CD4-positive, CD25-positive, alpha-beta regulatory T cell (primary cell): ENCODE measurements around the gene CAB39. TPM values are rescaled to one million over a fixed set of nuclear protein-coding genes. Genes with fewer than 3 reads are reported as not detected.

ENCODE experiments used
- ATAC-seq, 2 donors: fragments of 150-1000 bp; cut with Tn5 transposase; one replicate each; pipeline ENCODE4 v1.10.0; 2021; ENCODE audit warnings: low read depth in 2 of 2, moderate number of reproducible peaks in 2 of 2, moderate library complexity in 1 of 2
- DNase-seq, 3 donors: peaks; one replicate each; pipeline versions ENCODE4 v3.0.0 to v3.0.0-alpha.2; 2012 to 2022; ENCODE audit warnings: mixed read lengths in 1 of 3
- H3K27ac ChIP-seq: one replicate; pipeline ENCODE4 v1.7.0; 2013; ENCODE audit warnings: mild to moderate bottlenecking, low read length; ENCODE audit not compliant: insufficient read depth, poor library complexity, severe bottlenecking
- H3K27me3 ChIP-seq: one replicate; pipeline ENCODE4 v1.7.0; 2013; ENCODE audit warnings: low read length; ENCODE audit not compliant: control insufficient read depth, insufficient read depth
- H3K36me3 ChIP-seq: one replicate; pipeline ENCODE4 v1.7.0; 2013; ENCODE audit warnings: mild to moderate bottlenecking, low read length, moderate library complexity; ENCODE audit not compliant: control insufficient read depth, insufficient read depth
- H3K4me1 ChIP-seq: 2 replicates; pipeline ENCODE4 v1.7.0; 2013; ENCODE audit warnings: mild to moderate bottlenecking, low read length; ENCODE audit not compliant: insufficient read depth, control insufficient read depth, poor library complexity, severe bottlenecking
- H3K4me3 ChIP-seq: one replicate; pipeline ENCODE4 v1.7.0; 2013; ENCODE audit warnings: low read depth, mild to moderate bottlenecking, low read length, moderate library complexity
- H3K9me3 ChIP-seq, 2 experiments: 1 replicate in 1 of 2; 2 replicates in 1 of 2; pipeline ENCODE4 v1.7.0; 2013; ENCODE audit warnings: low read length in 2 of 2, mild to moderate bottlenecking in 1 of 2, moderate library complexity in 1 of 2; ENCODE audit not compliant: control insufficient read depth in 2 of 2
- H3K27ac Mint-ChIP-seq, 3 donors: one replicate each; pipeline ENCODE4 v1.8.0; 2020 to 2022; ENCODE audit warnings: mild to moderate bottlenecking in 3 of 3, mixed read lengths in 3 of 3, moderate library complexity in 2 of 3
- H3K27me3 Mint-ChIP-seq: one replicate; pipeline ENCODE4 v1.8.0; 2022; ENCODE audit warnings: mild to moderate bottlenecking, mixed read lengths
- H3K36me3 Mint-ChIP-seq: one replicate; pipeline ENCODE4 v1.8.0; 2020; ENCODE audit warnings: mixed read lengths
- H3K4me1 Mint-ChIP-seq, 4 donors: one replicate each; pipeline ENCODE4 v1.8.0; 2020 to 2022; ENCODE audit warnings: mixed read lengths in 4 of 4, mild to moderate bottlenecking in 1 of 4
- H3K4me3 Mint-ChIP-seq, 4 donors: one replicate each; pipeline ENCODE4 v1.8.0; 2020 to 2022; ENCODE audit warnings: mild to moderate bottlenecking in 4 of 4, mixed read lengths in 4 of 4, moderate library complexity in 3 of 4
- H3K9me3 Mint-ChIP-seq, 7 donors: one replicate each; pipeline ENCODE4 v1.8.0; 2020 to 2022; ENCODE audit warnings: mixed read lengths in 7 of 7, mild to moderate bottlenecking in 3 of 7, moderate library complexity in 2 of 7
- polyA plus RNA-seq, 4 donors: library from polyadenylated mRNA; unstranded; fragments of 300-500 nt; fragmentation: Illumina TruSeq; gene quantifications; one replicate each; pipeline ENCODE4 v1.2.3, GENCODE V29; 2021
- total RNA-seq: library from RNA; stranded (reverse); gene quantifications from one replicate; pipeline ENCODE4 v1.2.3, GENCODE V29; 2022

The CAB39 gene
- total and polyA plus RNA-seq, 5 donors from 2014 or later, result 64.3 to 114 (median 85.8) TPM

GRCh38 chr2:230731512-230731911 lies 18.9 kb downstream of the CAB39 start:
- peaks cover 52% of the 10 kb centered on the region for H3K4me1 ChIP-seq
- Mint-ChIP-seq H3K36me3 (peaks cover 23% of the 10 kb centered on the region), H3K4me1 (peaks cover 46 to 75% (median 64%) of the 10 kb centered on the region in 4 donors), H3K9me3 (no peaks in the 10 kb centered on the region), H3K27ac (peak overlapping the region in 2 of 3 donors; percentile 25 to 43), H3K4me3 (no peak overlapping the region), H3K27me3 (no peaks in the 10 kb centered on the region)
- peaks cover 1% of the 10 kb centered on the region for H3K36me3 ChIP-seq
- H3K27me3 ChIP-seq, result no peaks in the 10 kb centered on the region
- H3K4me3 ChIP-seq, result no peak overlapping the region
- H3K27ac ChIP-seq, result no peak overlapping the region
- H3K9me3 ChIP-seq, result no peaks in the 10 kb centered on the region
- no peak for ATAC-seq
- no peak for DNase-seq

GRCh38 chr2:230732914-230733401 lies 20.3 kb downstream of the CAB39 start:
- Mint-ChIP-seq H3K4me1 (peaks cover 53 to 84% (median 74%) of the 10 kb centered on the region in 4 donors), H3K27ac (peak overlapping the region in 2 of 3 donors; percentile 27 to 78), H3K4me3 (peak overlapping the region in 3 of 4 donors; percentile 32 to 71 (median 65)), H3K9me3 (no peaks in the 10 kb centered on the region), H3K36me3 (peaks cover 19% of the 10 kb centered on the region), H3K27me3 (no peaks in the 10 kb centered on the region)
- H3K27ac ChIP-seq, result no peak overlapping the region
- no peak for DNase-seq
- H3K4me3 ChIP-seq, result no peak overlapping the region
- ATAC-seq, result no peak
- no peaks in the 10 kb centered on the region for H3K9me3 ChIP-seq
- no peaks in the 10 kb centered on the region for H3K27me3 ChIP-seq
- peaks cover 1% of the 10 kb centered on the region for H3K36me3 ChIP-seq
- H3K4me1 ChIP-seq, result peaks cover 61% of the 10 kb centered on the region

GRCh38 chr2:230734247-230735175 lies 21.9 kb downstream of the CAB39 start:
- Mint-ChIP-seq H3K27ac (peak overlapping the region; percentile 37 to 74 (median 48)), H3K4me3 (peak overlapping the region in 3 of 4 donors; percentile 33 to 71 (median 66)), H3K36me3 (peaks cover 20% of the 10 kb centered on the region), H3K4me1 (peaks cover 61 to 87% (median 79%) of the 10 kb centered on the region in 4 donors), H3K27me3 (no peaks in the 10 kb centered on the region), H3K9me3 (no peaks in the 10 kb centered on the region)
- ATAC-seq, result no peak
- no peak overlapping the region for H3K27ac ChIP-seq
- no peak for DNase-seq
- H3K4me3 ChIP-seq, result peak overlapping the region; percentile 7
- H3K36me3 ChIP-seq, result no peaks in the 10 kb centered on the region
- peaks cover 60% of the 10 kb centered on the region for H3K4me1 ChIP-seq
- H3K9me3 ChIP-seq, result no peaks in the 10 kb centered on the region
- no peaks in the 10 kb centered on the region for H3K27me3 ChIP-seq

GRCh38 chr2:230735884-230736283 lies 23.2 kb downstream of the CAB39 start:
- H3K36me3 Mint-ChIP-seq, result peaks cover 20% of the 10 kb centered on the region
- H3K4me3 Mint-ChIP-seq, result peak overlapping the region in 2 of 4 donors; percentile 39 to 48
- peak overlapping the region; percentile 34 for H3K4me3 ChIP-seq
- H3K9me3 ChIP-seq, result no peaks in the 10 kb centered on the region
- H3K4me1 Mint-ChIP-seq, result peaks cover 64 to 89% (median 84%) of the 10 kb centered on the region in 4 donors
- H3K27me3 ChIP-seq, result no peaks in the 10 kb centered on the region
- DNase-seq, result peak in 1 of 3 donors; percentile 34
- no peaks in the 10 kb centered on the region for H3K27me3 Mint-ChIP-seq
- no peaks in the 10 kb centered on the region for H3K9me3 Mint-ChIP-seq
- peaks cover 60% of the 10 kb centered on the region for H3K4me1 ChIP-seq
- H3K27ac ChIP-seq, result peak overlapping the region; percentile 51
- peak overlapping the region; percentile 10 to 87 (median 70) for H3K27ac Mint-ChIP-seq
- no peak for ATAC-seq
- H3K36me3 ChIP-seq, result peaks cover 5% of the 10 kb centered on the region

GRCh38 chr2:230737300-230737699 lies 24.7 kb downstream of the CAB39 start:
- Mint-ChIP-seq H3K4me3 (peak overlapping the region in 3 of 4 donors; percentile 14 to 62 (median 52)), H3K9me3 (no peaks in the 10 kb centered on the region), H3K27me3 (no peaks in the 10 kb centered on the region), H3K4me1 (peaks cover 58 to 84% (median 76%) of the 10 kb centered on the region in 4 donors), H3K36me3 (peaks cover 14% of the 10 kb centered on the region), H3K27ac (peak overlapping the region; percentile 6 to 83 (median 33))
- Histone ChIP-seq H3K27ac (no peak overlapping the region), H3K4me3 (peak overlapping the region; percentile 41), H3K27me3 (no peaks in the 10 kb centered on the region), H3K4me1 (peaks cover 56% of the 10 kb centered on the region), H3K36me3 (peaks cover 7% of the 10 kb centered on the region), H3K9me3 (no peaks in the 10 kb centered on the region)
- DNase-seq (no peak), ATAC-seq (no peak)

- ATAC-seq (no peak), DNase-seq (no peak)
- no peaks in the 10 kb centered on the region for H3K9me3 Mint-ChIP-seq
- no peaks in the 10 kb centered on the region for H3K27me3 Mint-ChIP-seq
- H3K27ac Mint-ChIP-seq, result peak overlapping the region; percentile 27 to 83 (median 33)
- Histone ChIP-seq H3K9me3 (no peaks in the 10 kb centered on the region), H3K27me3 (no peaks in the 10 kb centered on the region), H3K27ac (no peak overlapping the region), H3K36me3 (peaks cover 7% of the 10 kb centered on the region), H3K4me3 (peak overlapping the region; percentile 41), H3K4me1 (peaks cover 51% of the 10 kb centered on the region)
- peaks cover 64 to 84% (median 76%) of the 10 kb centered on the region in 4 donors for H3K4me1 Mint-ChIP-seq
- peak overlapping the region; percentile 4 to 23 (median 10) for H3K4me3 Mint-ChIP-seq
- peaks cover 14% of the 10 kb centered on the region for H3K36me3 Mint-ChIP-seq
Observed at GRCh38 chr2:230737791-230738226, 25.2 kb downstream of the CAB39 start.

GRCh38 chr2:230738391-230738811 lies 25.8 kb downstream of the CAB39 start:
- Mint-ChIP-seq H3K9me3 (no peaks in the 10 kb centered on the region), H3K4me1 (peaks cover 64 to 84% (median 76%) of the 10 kb centered on the region in 4 donors), H3K27me3 (no peaks in the 10 kb centered on the region), H3K36me3 (peaks cover 14% of the 10 kb centered on the region), H3K4me3 (peak overlapping the region; percentile 5 to 23 (median 11)), H3K27ac (peak overlapping the region; percentile 27 to 83 (median 60))
- H3K36me3 ChIP-seq, result peaks cover 7% of the 10 kb centered on the region
- no peak for DNase-seq
- H3K9me3 ChIP-seq, result no peaks in the 10 kb centered on the region
- H3K4me3 ChIP-seq, result peak overlapping the region; percentile 41
- no peak overlapping the region for H3K27ac ChIP-seq
- no peak for ATAC-seq
- H3K27me3 ChIP-seq, result no peaks in the 10 kb centered on the region
- H3K4me1 ChIP-seq, result peaks cover 49% of the 10 kb centered on the region
